Liver (tissue), 9 donors: Measurements from ENCODE around the gene SYNPO2. TPM values are rescaled to one million over a fixed set of nuclear protein-coding genes. Genes with fewer than 3 reads are reported as not detected.

Source experiments
- DNase-seq: peaks from one replicate; pipeline ENCODE4 v3.0.0-alpha.2; 2017; ENCODE audit warnings: low spot score
- H3K27ac ChIP-seq, 2 donors: one replicate each; pipeline ENCODE4 v1.7.0; 2013; ENCODE audit warnings: inconsistent platforms in 2 of 2, low read length in 2 of 2, control low read depth in 1 of 2, low read depth in 1 of 2, mild to moderate bottlenecking in 1 of 2
- H3K27me3 ChIP-seq, 4 donors: one replicate each; pipeline versions ENCODE4 v1.6.1 to v1.7.0; 2013; ENCODE audit warnings: low read length in 3 of 4, inconsistent platforms in 1 of 4, mild to moderate bottlenecking in 1 of 4, moderate library complexity in 1 of 4; ENCODE audit not compliant: control insufficient read depth in 4 of 4, insufficient read depth in 4 of 4
- H3K36me3 ChIP-seq, 4 donors: one replicate each; pipeline versions ENCODE4 v1.6.1 to v1.7.0; 2013; ENCODE audit warnings: low read length in 3 of 4, mild to moderate bottlenecking in 3 of 4, low read depth in 1 of 4, moderate library complexity in 1 of 4; ENCODE audit not compliant: control insufficient read depth in 4 of 4, insufficient read depth in 3 of 4
- H3K4me1 ChIP-seq, 4 donors: one replicate each; pipeline versions ENCODE4 v1.6.1 to v1.7.0; 2013; ENCODE audit warnings: low read length in 3 of 4, mild to moderate bottlenecking in 3 of 4, moderate library complexity in 1 of 4; ENCODE audit not compliant: control insufficient read depth in 4 of 4, insufficient read depth in 4 of 4
- H3K4me3 ChIP-seq, 3 donors: one replicate each; pipeline versions ENCODE4 v1.6.1 to v1.7.0; 2013; ENCODE audit warnings: low read length in 3 of 3, control low read depth in 1 of 3, low read depth in 1 of 3, mild to moderate bottlenecking in 1 of 3
- H3K9ac ChIP-seq, 2 donors: one replicate each; pipeline ENCODE4 v1.7.0; 2013; ENCODE audit warnings: low read length in 2 of 2, mild to moderate bottlenecking in 2 of 2, moderate library complexity in 2 of 2, control low read depth in 1 of 2, low read depth in 1 of 2
- H3K9me3 ChIP-seq, 4 donors: one replicate each; pipeline versions ENCODE4 v1.6.1 to v1.7.0; 2013; ENCODE audit warnings: low read length in 3 of 4; ENCODE audit not compliant: control insufficient read depth in 4 of 4
- ATF3 ChIP-seq: IDR thresholded peaks from 2 replicates; pipeline ENCODE4 v1.6.1; 2016; ENCODE audit warnings: antibody characterized with exemption
- CTCF ChIP-seq: fragments of 150-350 bp; IDR thresholded peaks from 2 replicates; pipeline ENCODE4 v1.5.1; 2017; ENCODE audit warnings: improper control_type of control experiment, low read depth, low read length; ENCODE audit not compliant: missing input control
- EGR1 ChIP-seq, 2 donors: IDR thresholded peaks; 2 replicates each; pipeline ENCODE4 v1.6.1; 2016 to 2018; ENCODE audit warnings: antibody characterized with exemption in 2 of 2, low read depth in 2 of 2
- FOXA1 ChIP-seq: IDR thresholded peaks from 2 replicates; pipeline ENCODE4 v1.6.1; 2016; ENCODE audit warnings: antibody characterized with exemption
- FOXA2 ChIP-seq: IDR thresholded peaks from 2 replicates; pipeline ENCODE4 v1.6.1; 2016; ENCODE audit warnings: antibody characterized with exemption
- GABPA ChIP-seq, 2 donors: IDR thresholded peaks in 1 of 2; conservative IDR thresholded peaks in 1 of 2; 2 replicates each; pipeline ENCODE4 v1.6.1; 2016; ENCODE audit warnings: antibody characterized with exemption in 2 of 2, mild to moderate bottlenecking in 1 of 2, moderate library complexity in 1 of 2
- HNF4A ChIP-seq, 2 donors: conservative IDR thresholded peaks; 2 replicates each; pipeline ENCODE4 v1.6.1; 2016; ENCODE audit warnings: antibody characterized with exemption in 2 of 2, mild to moderate bottlenecking in 2 of 2
- HNF4G ChIP-seq: IDR thresholded peaks from 2 replicates; pipeline ENCODE4 v1.6.1; 2016; ENCODE audit warnings: antibody characterized with exemption
- MAX ChIP-seq: IDR thresholded peaks from 2 replicates; pipeline ENCODE4 v1.6.1; 2016; ENCODE audit warnings: antibody characterized with exemption
- NR2F2 ChIP-seq: IDR thresholded peaks from 2 replicates; pipeline ENCODE4 v1.6.1; 2016; ENCODE audit warnings: antibody characterized with exemption
- RAD21 ChIP-seq, 2 donors: IDR thresholded peaks; 2 replicates each; pipeline ENCODE4 v1.6.1; 2016; ENCODE audit warnings: antibody characterized with exemption in 2 of 2, mild to moderate bottlenecking in 2 of 2
- RXRA ChIP-seq, 2 donors: IDR thresholded peaks; 2 replicates each; pipeline ENCODE4 v1.6.1; 2017 to 2018; ENCODE audit warnings: antibody characterized with exemption in 2 of 2, mild to moderate bottlenecking in 1 of 2
- SP1 ChIP-seq: IDR thresholded peaks from 2 replicates; pipeline ENCODE4 v1.6.1; 2018; ENCODE audit warnings: antibody characterized with exemption, mild to moderate bottlenecking
- TAF1 ChIP-seq: conservative IDR thresholded peaks from 2 replicates; pipeline ENCODE4 v1.6.1; 2016; ENCODE audit warnings: antibody characterized with exemption, mild to moderate bottlenecking
- YY1 ChIP-seq: IDR thresholded peaks from 2 replicates; pipeline ENCODE4 v1.6.1; 2016; ENCODE audit warnings: antibody characterized with exemption, mild to moderate bottlenecking
- ZBTB33 ChIP-seq: IDR thresholded peaks from 2 replicates; pipeline ENCODE4 v1.6.1; 2016; ENCODE audit warnings: antibody characterized with exemption
- WGBS: extraction: QIAGEN DNeasy Blood & Tissue Kit; methylation state at CpG from one replicate; pipeline ENCODE4 v1.1.7; 2013; 5-methylcytosine and 5-hydroxymethylcytosine counted together
- polyA plus RNA-seq, 2 donors: library from polyadenylated mRNA; stranded (reverse) in 1 of 2; unstranded in 1 of 2; fragments of 200-250 nt in 1 of 2; fragments of >200 nt in 1 of 2; fragmentation: Nextera tagmentation in 1 of 2; extraction: Ambion mirVana in 1 of 2; gene quantifications; one replicate each; pipeline versions ENCODE4 v1.2.1 to v1.2.3, GENCODE V29; 2013 to 2015
- total RNA-seq, 2 donors: library from RNA; depleted of rRNA; stranded (reverse); fragments of >200 nt; gene quantifications; one replicate each; pipeline ENCODE4 v1.2.3, GENCODE V29; 2014
- donor health status: healthy.
- donor health status: healthy.
- donor health status: healthy.
- donor health status: healthy.
- donor health status: healthy.

SYNPO2 gene
- total and polyA plus RNA-seq, 4 donors = 2.4 to 10.9 (median 3.4) TPM

- TF ChIP-seq FOXA2 (no peak), EGR1 (IDR thresholded peaks at IDR 0.05; ENCODE audit: low read depth in 2 of 2) (no peak), NR2F2 (no peak), YY1 (no peak), ZBTB33 (no peak)
Measured at GRCh38 chr4:118881512-118882146, 7.0 kb upstream of the SYNPO2 start (continued).

- Histone ChIP-seq H3K27me3 (peaks cover 0 to 2% (median 0%) of the 10 kb centered on the region in 4 donors), H3K4me1 (peaks cover 0 to 11% (median 4%) of the 10 kb centered on the region in 4 donors), H3K4me3 (no peak overlapping the region), H3K9me3 (no peaks in the 10 kb centered on the region), H3K27ac (no peak overlapping the region), H3K36me3 (no peaks in the 10 kb centered on the region), H3K9ac (no peak overlapping the region)
- TF ChIP-seq TAF1 = no peak
- 82% methylated on average over 1 of the region's 1 CpG for WGBS
- no peak for DNase-seq
Measured at GRCh38 chr4:118883861-118884260, 4.8 kb upstream of the SYNPO2 start.

GRCh38 chr4:118884716-118885115 is 3.9 kb upstream of the SYNPO2 start:
- Histone ChIP-seq H3K27ac (no peak overlapping the region), H3K4me1 (peaks cover 0 to 14% (median 8%) of the 10 kb centered on the region in 4 donors), H3K36me3 (no peaks in the 10 kb centered on the region), H3K27me3 (peaks cover 0 to 6% (median 0%) of the 10 kb centered on the region in 4 donors), H3K9ac (no peak overlapping the region), H3K9me3 (no peaks in the 10 kb centered on the region), H3K4me3 (no peak overlapping the region)
- WGBS = 36% methylated on average over 3 of the region's 3 CpGs
- DNase-seq = no peak
- TF ChIP-seq TAF1 = no peak
- TF ChIP-seq YY1 = no peak
- TF ChIP-seq MAX = no peak
- no peak for TF ChIP-seq FOXA2
- TF ChIP-seq ATF3 = no peak
- no peak for TF ChIP-seq RAD21 (IDR thresholded peaks at IDR 0.05)
- no peak for TF ChIP-seq GABPA (IDR thresholded peaks at IDR 0.05 in 1 of 2, conservative IDR thresholded peaks at IDR 0.05 in 1 of 2)
- no peak for TF ChIP-seq FOXA1
- TF ChIP-seq HNF4A (conservative IDR thresholded peaks at IDR 0.05) = peak; percentile 52 to 71

- Histone ChIP-seq H3K36me3 (no peaks in the 10 kb centered on the region), H3K9me3 (no peaks in the 10 kb centered on the region), H3K27ac (peak overlapping the region in 1 of 2 donors; percentile 50), H3K9ac (peak overlapping the region in 1 of 2 donors; percentile 33), H3K4me1 (peaks cover 0 to 14% (median 8%) of the 10 kb centered on the region in 4 donors), H3K27me3 (peaks cover 0 to 6% (median 0%) of the 10 kb centered on the region in 4 donors), H3K4me3 (peak overlapping the region in 1 of 3 donors; percentile 46)
- no peak for TF ChIP-seq SP1
- TF ChIP-seq HNF4G = no peak
- TF ChIP-seq NR2F2 = no peak
- no peak for TF ChIP-seq GABPA (IDR thresholded peaks at IDR 0.05 in 1 of 2, conservative IDR thresholded peaks at IDR 0.05 in 1 of 2)
- TF ChIP-seq EGR1 (IDR thresholded peaks at IDR 0.05; ENCODE audit: low read depth in 2 of 2) = no peak
- TF ChIP-seq RXRA (IDR thresholded peaks at IDR 0.05) = no peak
- no peak for TF ChIP-seq FOXA1
- no peak for TF ChIP-seq CTCF
- 72% methylated on average over 4 of the region's 4 CpGs for WGBS
- no peak for DNase-seq
Measured at GRCh38 chr4:118889312-118889691, 648 bp downstream of the SYNPO2 start.
